CD4-positive, alpha-beta T cell treated with Interleukin-15 for 4 hours (primary cell): ENCODE data around the gene BANF1.
"Not testable (repeated sequence)": the region's sequence is repeated elsewhere in the genome, so short reads cannot be mapped to it uniquely, and the experiment has no call there.

ENCODE experiments used
- DNase-seq: peaks from one replicate; pipeline ENCODE4 v3.0.0-alpha.2; 2020; ENCODE audit warnings: low spot score

Gene BANF1

DNA sequence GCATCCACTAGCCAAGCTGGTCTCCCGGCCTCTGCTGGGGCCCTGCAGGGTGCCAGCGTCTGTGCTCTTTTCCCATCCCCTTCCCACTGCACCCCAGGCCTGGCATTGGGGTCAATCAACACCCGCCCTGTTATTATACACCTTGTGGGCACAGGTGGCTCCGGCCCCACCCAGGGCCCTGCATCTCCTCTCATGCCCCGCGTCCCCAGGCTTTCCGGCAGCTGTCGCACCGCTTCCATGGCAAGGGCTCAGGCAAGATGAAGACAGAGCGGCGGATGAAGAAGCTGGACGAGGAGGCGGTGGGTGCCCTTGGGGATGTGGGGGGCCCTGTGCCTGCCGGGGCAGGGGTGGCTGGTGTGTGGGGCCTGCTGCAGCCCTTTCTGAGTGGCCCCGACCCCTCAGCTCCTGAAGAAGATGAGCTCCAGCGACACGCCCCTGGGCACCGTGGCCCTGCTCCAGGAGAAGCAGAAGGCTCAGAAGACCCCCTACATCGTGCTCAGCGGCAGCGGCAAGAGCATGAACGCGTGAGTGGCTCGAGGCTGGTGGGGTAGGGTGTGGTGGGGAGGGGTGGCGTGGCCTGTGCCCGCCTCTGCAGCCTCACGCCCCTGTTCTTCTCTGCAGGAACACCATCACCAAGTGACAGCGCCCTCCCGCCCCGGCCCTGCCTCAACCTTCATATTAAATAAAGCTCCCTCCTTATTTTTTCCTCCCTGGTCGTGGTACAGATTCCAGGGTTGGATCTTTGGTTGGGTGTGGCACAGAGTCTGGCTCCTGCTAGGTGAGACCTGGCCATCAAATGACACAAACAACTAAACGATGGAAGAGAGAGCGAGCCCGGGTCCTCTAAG, 23.7 kb upstream of the BANF1 start:
- DNase-seq = no peak

- no peak for DNase-seq
These were observed 23.0 kb upstream of the BANF1 start for GRCh38 chr11:65979261-65979759.

GRCh38 chr11:65981101-65981740, 21.1 kb upstream of the BANF1 start:
- DNase-seq = no peak

- DNase-seq = no peak
These were observed 20.1 kb upstream of the BANF1 start for GRCh38 chr11:65981972-65982823.

GRCh38 chr11:65982824-65983588, 19.3 kb upstream of the BANF1 start:
- no peak for DNase-seq

DNA sequence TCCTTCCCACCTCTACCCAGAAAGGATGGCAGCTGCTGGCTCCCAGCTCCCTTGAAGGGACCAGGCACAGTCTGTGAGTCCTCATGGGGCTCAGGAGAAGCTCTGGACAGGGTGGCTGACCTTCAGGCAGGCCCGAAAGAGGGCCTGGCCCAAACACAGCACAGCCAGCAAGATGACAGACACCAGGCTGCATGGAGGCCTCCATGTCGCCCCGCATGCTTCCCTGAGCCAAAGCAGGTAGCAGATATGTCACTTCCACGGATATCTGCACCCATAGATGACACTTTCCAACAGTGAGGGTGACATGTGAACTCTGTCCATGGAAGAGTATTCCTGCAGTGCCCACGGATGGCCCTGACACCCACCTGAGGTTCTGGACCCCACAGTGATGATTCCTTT, 18.7 kb upstream of the BANF1 start:
- no peak for DNase-seq

GRCh38 chr11:65987336-65987735, 15.0 kb upstream of the BANF1 start:
- DNase-seq = no peak

- DNase-seq = peak; percentile 96
These were observed 13.3 kb upstream of the BANF1 start for GRCh38 chr11:65988791-65989592.

GRCh38 chr11:65992056-65992455, 10.2 kb upstream of the BANF1 start:
- DNase-seq = no peak

DNA sequence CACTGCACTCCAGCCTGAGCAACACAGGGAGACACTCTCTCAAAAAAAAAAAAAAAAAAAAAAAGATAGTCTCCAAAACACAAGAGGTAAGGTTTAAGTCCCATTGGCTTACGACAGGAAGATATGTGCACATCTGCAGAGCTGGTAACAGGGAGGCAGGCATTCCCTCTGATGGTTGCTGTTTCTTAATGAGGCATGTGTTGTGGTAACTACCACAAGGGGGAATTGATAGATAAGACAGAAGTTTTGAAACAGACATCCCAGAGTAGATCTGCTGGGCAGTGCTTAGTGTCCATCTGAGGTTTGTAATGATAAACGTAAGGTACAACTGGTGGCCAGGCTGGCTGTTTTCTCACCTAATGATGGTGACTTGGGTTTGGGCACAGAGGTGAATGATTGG, 5.0 kb upstream of the BANF1 start:
- no peak for DNase-seq

- no peak for DNase-seq
These were observed 434 bp downstream of the BANF1 start for GRCh38 chr11:66002648-66003225.

DNA sequence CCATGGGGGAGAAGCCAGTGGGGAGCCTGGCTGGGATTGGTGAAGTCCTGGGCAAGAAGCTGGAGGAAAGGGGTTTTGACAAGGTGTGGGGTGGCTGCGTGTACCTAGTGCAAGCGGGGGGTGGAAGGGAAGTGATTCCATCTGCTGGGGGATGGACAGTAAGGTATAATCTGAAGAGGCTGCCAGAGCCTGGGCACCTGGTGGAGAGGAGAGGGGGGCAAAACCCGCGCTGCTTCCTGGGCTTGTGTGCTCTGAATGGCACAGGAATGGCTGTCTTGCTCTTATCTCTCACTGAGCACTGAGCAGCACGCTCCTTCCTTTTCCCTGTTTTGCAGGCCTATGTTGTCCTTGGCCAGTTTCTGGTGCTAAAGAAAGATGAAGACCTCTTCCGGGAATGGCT, 988 bp downstream of the BANF1 start:
- DNase-seq = no peak

DNA sequence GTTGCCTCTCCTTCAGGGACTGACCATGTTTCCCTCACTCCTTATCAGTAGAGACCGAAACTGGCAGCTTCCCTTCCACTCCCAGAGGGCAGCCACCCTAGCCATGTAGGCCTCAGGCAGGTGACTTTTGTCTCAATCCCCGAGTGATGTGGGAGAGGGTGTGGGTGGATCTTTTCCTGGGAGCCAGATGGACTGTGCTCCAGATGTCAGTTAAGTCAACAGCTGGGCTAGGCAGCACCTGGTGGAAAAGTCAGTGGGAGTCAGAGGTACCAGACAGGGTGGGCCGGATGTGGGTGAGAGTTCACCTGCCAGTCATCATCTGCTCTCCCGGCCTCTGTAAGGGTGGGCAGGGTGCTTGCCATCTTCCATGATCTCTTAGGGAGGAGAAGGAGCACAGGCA, 1.9 kb downstream of the BANF1 start:
- no peak for DNase-seq

- DNase-seq = no peak
These were observed 4.0 kb downstream of the BANF1 start for GRCh38 chr11:66006134-66006890.

DNA sequence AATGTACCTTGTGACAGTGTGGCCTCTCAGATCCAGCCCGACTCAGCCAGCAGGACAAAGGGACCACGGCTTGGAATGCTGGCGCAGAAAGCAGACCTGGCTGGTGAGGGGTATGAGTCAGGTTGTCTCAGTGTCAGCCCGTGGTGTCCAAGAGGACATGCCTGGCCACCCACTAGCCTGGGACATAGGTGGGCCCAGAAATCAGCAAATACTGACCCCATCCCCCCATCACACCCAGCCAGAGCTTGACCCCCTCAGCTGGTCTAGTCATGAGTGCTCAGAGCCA, 4.5 kb downstream of the BANF1 start:
- no peak for DNase-seq

- no peak for DNase-seq
These were observed 4.9 kb downstream of the BANF1 start for GRCh38 chr11:66007201-66007634.

DNA sequence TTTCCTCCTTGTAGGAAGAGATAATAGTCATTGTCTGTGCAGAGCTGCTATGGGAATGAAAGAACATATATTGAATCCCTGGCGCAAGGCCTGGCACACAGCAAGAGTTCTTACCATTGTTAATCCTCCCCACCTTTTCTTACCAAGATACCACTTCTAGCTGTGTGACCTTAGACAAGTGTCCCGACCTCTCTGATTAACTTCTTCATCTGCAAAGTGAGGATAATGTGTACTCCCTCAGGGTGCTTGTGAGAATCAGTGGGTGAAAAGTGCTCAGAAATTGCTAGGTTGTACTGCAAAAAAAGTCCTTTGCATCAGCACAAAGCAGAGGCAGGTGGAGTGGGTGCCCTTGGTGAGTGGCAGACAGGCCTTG, 5.8 kb downstream of the BANF1 start:
- no peak for DNase-seq

DNA sequence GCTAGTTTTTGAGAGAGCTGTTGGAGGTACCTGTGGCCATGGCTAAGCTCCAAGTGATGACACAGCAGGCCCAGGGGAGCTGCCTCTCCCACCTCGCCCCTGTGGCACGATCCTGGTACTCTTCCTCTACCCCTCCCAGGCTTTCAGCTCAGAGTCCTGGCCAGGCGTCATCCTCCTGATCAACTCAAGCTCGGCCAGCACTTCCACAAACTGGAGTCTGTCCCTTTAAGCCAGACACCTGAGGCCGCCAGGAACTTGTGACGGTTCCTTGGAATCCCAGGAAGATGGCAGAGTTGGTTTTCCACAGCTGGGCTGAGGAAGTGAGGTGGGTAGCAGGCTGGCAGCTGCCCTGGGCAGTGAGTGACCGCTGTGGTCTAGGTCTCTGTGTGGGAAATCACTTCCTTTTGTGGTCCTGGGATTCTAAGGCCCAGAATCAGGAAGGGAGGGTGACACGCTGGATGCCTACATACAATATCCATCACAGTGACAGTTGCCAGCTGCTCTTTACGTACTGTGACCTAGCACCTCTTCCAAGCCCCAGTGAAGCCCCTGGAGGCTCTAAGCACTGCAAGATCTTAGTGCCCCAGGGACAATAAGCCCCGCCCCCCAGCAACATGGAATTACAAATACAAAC, 6.3 kb downstream of the BANF1 start:
- no peak for DNase-seq

DNA sequence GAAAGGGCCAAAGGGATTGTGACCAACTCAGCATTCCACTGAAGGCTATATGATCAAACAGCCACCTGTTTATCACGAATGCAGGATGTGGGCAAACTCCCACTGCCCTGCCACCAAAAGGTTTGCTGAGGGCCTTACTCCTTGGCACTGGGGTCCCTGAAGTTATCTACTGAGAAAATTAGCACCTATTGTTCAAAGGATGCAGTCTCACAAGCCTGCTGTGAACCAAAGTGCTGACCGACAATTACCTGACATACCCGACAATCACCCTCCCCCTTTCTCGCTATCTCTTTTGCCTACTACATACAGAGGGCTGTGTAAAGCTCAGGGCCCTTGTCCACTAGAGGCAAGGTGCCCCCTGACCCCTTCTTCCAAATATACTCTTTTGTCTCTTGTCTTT, 7.7 kb downstream of the BANF1 start:
- not testable (repeated sequence) for DNase-seq
